Measurements from ENCODE around the gene ZDHHC13.
A peak's percentile ranks its signal among the peaks of the same experiment; 100 is the strongest.

ZDHHC13 gene

GRCh38 chr11:19116971-19117759, at the start of gene ZDHHC13:
ZDHHC13 (plus strand) TSS chr11:19117168; CDS start chr11:19117250, 82 bp downstream.
- no peaks in the 10 kb centered on the region for H3K9me3 ChIP-seq (ENCODE audit: low read length)
- peak within 1 kb of the TSS; percentile 96 for H2AFZ ChIP-seq (ENCODE audit: low read depth, low read length)
- H3K27me3 ChIP-seq (ENCODE audit: insufficient read depth, low read length) = no peaks in the 10 kb centered on the region
- peak within 1 kb of the TSS; percentile 85 for H3K4me3 ChIP-seq (ENCODE audit: low read length)
- peaks cover 9% of the 10 kb centered on the region for H3K4me1 ChIP-seq (ENCODE audit: insufficient read depth, low read length)
- H3K36me3 ChIP-seq (ENCODE audit: insufficient read depth, low read length) = peaks cover 4% of the 10 kb centered on the region

GRCh38 chr11:19071255-19071654, 45.7 kb upstream of the ZDHHC13 start:
- Histone ChIP-seq H3K4me1 (ENCODE audit: insufficient read depth, low read length) (no peaks in the 10 kb centered on the region), H3K27me3 (ENCODE audit: insufficient read depth, low read length) (peaks cover 25% of the 10 kb centered on the region), H3K9me3 (ENCODE audit: low read length) (no peaks in the 10 kb centered on the region), H3K36me3 (ENCODE audit: insufficient read depth, low read length) (no peaks in the 10 kb centered on the region), H2AFZ (ENCODE audit: low read depth, low read length) (no peak overlapping the region), H3K4me3 (ENCODE audit: low read length) (no peak overlapping the region)

GRCh38 chr11:19072464-19072863, 44.5 kb upstream of the ZDHHC13 start:
- Histone ChIP-seq H3K27me3 (ENCODE audit: insufficient read depth, low read length) (peaks cover 28% of the 10 kb centered on the region), H3K4me1 (ENCODE audit: insufficient read depth, low read length) (no peaks in the 10 kb centered on the region), H3K9me3 (ENCODE audit: low read length) (no peaks in the 10 kb centered on the region), H3K4me3 (ENCODE audit: low read length) (no peak overlapping the region), H2AFZ (ENCODE audit: low read depth, low read length) (no peak overlapping the region), H3K36me3 (ENCODE audit: insufficient read depth, low read length) (no peaks in the 10 kb centered on the region)

- H3K36me3 ChIP-seq (ENCODE audit: insufficient read depth, low read length) = no peaks in the 10 kb centered on the region
- peaks cover 31% of the 10 kb centered on the region for H3K27me3 ChIP-seq (ENCODE audit: insufficient read depth, low read length)
- H3K4me3 ChIP-seq (ENCODE audit: low read length) = no peak overlapping the region
- no peaks in the 10 kb centered on the region for H3K4me1 ChIP-seq (ENCODE audit: insufficient read depth, low read length)
- no peak overlapping the region for H2AFZ ChIP-seq (ENCODE audit: low read depth, low read length)
- H3K9me3 ChIP-seq (ENCODE audit: low read length) = no peaks in the 10 kb centered on the region
Observed at GRCh38 chr11:19073454-19074415, 43.2 kb upstream of the ZDHHC13 start.

- no peak overlapping the region for H3K4me3 ChIP-seq (ENCODE audit: low read length)
- H3K36me3 ChIP-seq (ENCODE audit: insufficient read depth, low read length) = no peaks in the 10 kb centered on the region
- H3K4me1 ChIP-seq (ENCODE audit: insufficient read depth, low read length) = no peaks in the 10 kb centered on the region
- no peaks in the 10 kb centered on the region for H3K9me3 ChIP-seq (ENCODE audit: low read length)
- peaks cover 31% of the 10 kb centered on the region for H3K27me3 ChIP-seq (ENCODE audit: insufficient read depth, low read length)
- H2AFZ ChIP-seq (ENCODE audit: low read depth, low read length) = no peak overlapping the region
Observed at GRCh38 chr11:19075636-19076035, 41.3 kb upstream of the ZDHHC13 start.

- Histone ChIP-seq H3K27me3 (ENCODE audit: insufficient read depth, low read length) (peaks cover 29% of the 10 kb centered on the region), H3K4me3 (ENCODE audit: low read length) (no peak overlapping the region), H3K36me3 (ENCODE audit: insufficient read depth, low read length) (no peaks in the 10 kb centered on the region), H2AFZ (ENCODE audit: low read depth, low read length) (no peak overlapping the region), H3K9me3 (ENCODE audit: low read length) (no peaks in the 10 kb centered on the region), H3K4me1 (ENCODE audit: insufficient read depth, low read length) (no peaks in the 10 kb centered on the region)
Observed at GRCh38 chr11:19076744-19077589, 40.0 kb upstream of the ZDHHC13 start.

- peaks cover 27% of the 10 kb centered on the region for H3K27me3 ChIP-seq (ENCODE audit: insufficient read depth, low read length)
- no peaks in the 10 kb centered on the region for H3K9me3 ChIP-seq (ENCODE audit: low read length)
- H3K4me1 ChIP-seq (ENCODE audit: insufficient read depth, low read length) = no peaks in the 10 kb centered on the region
- H3K4me3 ChIP-seq (ENCODE audit: low read length) = no peak overlapping the region
- H3K36me3 ChIP-seq (ENCODE audit: insufficient read depth, low read length) = no peaks in the 10 kb centered on the region
- no peak overlapping the region for H2AFZ ChIP-seq (ENCODE audit: low read depth, low read length)
Observed at GRCh38 chr11:19077965-19078364, 39.0 kb upstream of the ZDHHC13 start.

GRCh38 chr11:19079643-19080440, 37.1 kb upstream of the ZDHHC13 start:
- Histone ChIP-seq H3K27me3 (ENCODE audit: insufficient read depth, low read length) (peaks cover 22% of the 10 kb centered on the region), H3K36me3 (ENCODE audit: insufficient read depth, low read length) (no peaks in the 10 kb centered on the region), H3K4me1 (ENCODE audit: insufficient read depth, low read length) (no peaks in the 10 kb centered on the region), H2AFZ (ENCODE audit: low read depth, low read length) (no peak overlapping the region), H3K4me3 (ENCODE audit: low read length) (no peak overlapping the region), H3K9me3 (ENCODE audit: low read length) (no peaks in the 10 kb centered on the region)

- H3K4me1 ChIP-seq (ENCODE audit: insufficient read depth, low read length) = no peaks in the 10 kb centered on the region
- H3K36me3 ChIP-seq (ENCODE audit: insufficient read depth, low read length) = no peaks in the 10 kb centered on the region
- H3K9me3 ChIP-seq (ENCODE audit: low read length) = no peaks in the 10 kb centered on the region
- no peak overlapping the region for H2AFZ ChIP-seq (ENCODE audit: low read depth, low read length)
- peaks cover 22% of the 10 kb centered on the region for H3K27me3 ChIP-seq (ENCODE audit: insufficient read depth, low read length)
- no peak overlapping the region for H3K4me3 ChIP-seq (ENCODE audit: low read length)
Observed at GRCh38 chr11:19080579-19080993, 36.4 kb upstream of the ZDHHC13 start.

- H3K4me1 ChIP-seq (ENCODE audit: insufficient read depth, low read length) = no peaks in the 10 kb centered on the region
- H2AFZ ChIP-seq (ENCODE audit: low read depth, low read length) = no peak overlapping the region
- H3K36me3 ChIP-seq (ENCODE audit: insufficient read depth, low read length) = no peaks in the 10 kb centered on the region
Observed at GRCh38 chr11:19083166-19083565, 33.8 kb upstream of the ZDHHC13 start.

GRCh38 chr11:19084661-19085315, 32.2 kb upstream of the ZDHHC13 start:
- peaks cover 22% of the 10 kb centered on the region for H3K27me3 ChIP-seq (ENCODE audit: insufficient read depth, low read length)
- peaks cover 1% of the 10 kb centered on the region for H3K9me3 ChIP-seq (ENCODE audit: low read length)
- no peak overlapping the region for H2AFZ ChIP-seq (ENCODE audit: low read depth, low read length)
- H3K4me3 ChIP-seq (ENCODE audit: low read length) = no peak overlapping the region
- no peaks in the 10 kb centered on the region for H3K36me3 ChIP-seq (ENCODE audit: insufficient read depth, low read length)
- no peaks in the 10 kb centered on the region for H3K4me1 ChIP-seq (ENCODE audit: insufficient read depth, low read length)

More at GRCh38 chr11:19083166-19083565, 33.8 kb upstream of the ZDHHC13 start:
- Histone ChIP-seq H3K27me3 (ENCODE audit: insufficient read depth, low read length) (peaks cover 20% of the 10 kb centered on the region), H3K4me3 (ENCODE audit: low read length) (no peak overlapping the region), H3K9me3 (ENCODE audit: low read length) (no peaks in the 10 kb centered on the region)
